RWPE1 (cell line): ENCODE measurements around the gene TIAM1.

ENCODE experiments used
- CTCF ChIA-PET: fragments of 350-600 bp; sonication (Branson Sonifier 250); formaldehyde crosslinking; extraction: SDS; loops from one replicate; lab custom pipeline; 2021; lab: Yijun Ruan, JAX
- POLR2A ChIA-PET: fragments of 400-600 bp; formaldehyde crosslinking; extraction: SDS; loops from one replicate; lab custom pipeline; 2020; ENCODE audit warnings: antibody characterized with exemption; ENCODE audit not compliant: low non-redundant PET; lab: Yijun Ruan, JAX
- DNase-seq: peaks from one replicate; pipeline ENCODE4 v3.0.0; 2012; ENCODE audit warnings: low spot score
- H3K27ac ChIP-seq: fragments of 450-650 bp; 2 replicates; pipeline ENCODE4 v1.5.1; 2017
- CTCF ChIP-seq: fragments of 450-650 bp; conservative IDR thresholded peaks from 2 replicates; pipeline ENCODE4 v1.5.1; 2017; ENCODE audit warnings: low read depth, mild to moderate bottlenecking

The TIAM1 gene

GRCh38 chr21:31255896-31256295 is 88.2 kb downstream of the TIAM1 start:
- no peak for TF ChIP-seq CTCF
- ChIA-PET CTCF (interaction anchor here (0.7 kb wide), 1 partner anchor 1216 kb away, joined by 3 read pairs; no protein-coding TSS in a partner anchor), POLR2A (no interaction called here)
- no peak overlapping the region for H3K27ac ChIP-seq
- no peak for DNase-seq

- DNase-seq: no peak
- CTCF ChIA-PET: no interaction called here
- H3K27ac ChIP-seq: no peak overlapping the region
- TF ChIP-seq CTCF: no peak
- POLR2A ChIA-PET: no interaction called here
These were observed 89.0 kb downstream of the TIAM1 start for GRCh38 chr21:31255036-31255435.

- TF ChIP-seq CTCF: no peak
- DNase-seq: no peak
- ChIA-PET POLR2A (no interaction called here), CTCF (no interaction called here)
- no peak overlapping the region for H3K27ac ChIP-seq
These were observed 89.9 kb downstream of the TIAM1 start for GRCh38 chr21:31254131-31254530.

- H3K27ac ChIP-seq: no peak overlapping the region
- POLR2A ChIA-PET: no interaction called here
- TF ChIP-seq CTCF: no peak
- no peak for DNase-seq
- CTCF ChIA-PET: no interaction called here
These were observed 90.4 kb downstream of the TIAM1 start for GRCh38 chr21:31253684-31254083.

- POLR2A ChIA-PET: no interaction called here
- TF ChIP-seq CTCF: no peak
- no peak overlapping the region for H3K27ac ChIP-seq
- DNase-seq: no peak
- CTCF ChIA-PET: no interaction called here
These were observed 91.5 kb downstream of the TIAM1 start for GRCh38 chr21:31252611-31253010.

GRCh38 chr21:31252091-31252490 is 92.0 kb downstream of the TIAM1 start:
- DNase-seq: no peak
- POLR2A ChIA-PET: no interaction called here
- TF ChIP-seq CTCF: no peak
- CTCF ChIA-PET: no interaction called here
- no peak overlapping the region for H3K27ac ChIP-seq

GRCh38 chr21:31251686-31252085 is 92.4 kb downstream of the TIAM1 start:
- ChIA-PET CTCF (interaction anchor here (0.6 kb wide), 1 partner anchor 1184 kb away, joined by 6 read pairs; no protein-coding TSS in a partner anchor), POLR2A (no interaction called here)
- no peak for DNase-seq
- no peak overlapping the region for H3K27ac ChIP-seq
- no peak for TF ChIP-seq CTCF
